Choroid plexus epithelial cell (primary cell): Measurements from ENCODE around the gene EAF1.

ENCODE experiments used
- DNase-seq: peaks from one replicate; pipeline ENCODE4 v3.0.0-alpha.2; 2010; ENCODE audit warnings: low read depth
- H3K4me3 ChIP-seq: 2 replicates; pipeline ENCODE4 v1.5.1; 2011; ENCODE audit warnings: low read depth, mild to moderate bottlenecking, control low read depth, low read length, moderate library complexity
- CTCF ChIP-seq: conservative IDR thresholded peaks from 2 replicates; pipeline ENCODE4 v1.5.1; 2011; ENCODE audit warnings: low read depth, mild to moderate bottlenecking, control low read depth, inconsistent platforms, low read length, moderate library complexity

The EAF1 gene

GRCh38 chr3:15430624-15431023 is 3.2 kb downstream of the EAF1 start:
- no peak for TF ChIP-seq CTCF
- DNase-seq = no peak
- no peak overlapping the region for H3K4me3 ChIP-seq

- DNase-seq = no peak
- TF ChIP-seq CTCF = no peak
- no peak overlapping the region for H3K4me3 ChIP-seq
These were observed 3.9 kb downstream of the EAF1 start for GRCh38 chr3:15431256-15431837.

GRCh38 chr3:15433531-15433930 is 6.1 kb downstream of the EAF1 start:
- DNase-seq = no peak
- no peak for TF ChIP-seq CTCF
- H3K4me3 ChIP-seq = no peak overlapping the region

- H3K4me3 ChIP-seq = no peak overlapping the region
- no peak for TF ChIP-seq CTCF
- no peak for DNase-seq
These were observed 7.4 kb downstream of the EAF1 start for GRCh38 chr3:15434756-15435155.

- no peak overlapping the region for H3K4me3 ChIP-seq
- no peak for DNase-seq
- no peak for TF ChIP-seq CTCF
These were observed 8.8 kb downstream of the EAF1 start for GRCh38 chr3:15436246-15436645.

GRCh38 chr3:15438983-15439382 is 11.6 kb downstream of the EAF1 start:
- DNase-seq = peak; percentile 27
- no peak for TF ChIP-seq CTCF
- H3K4me3 ChIP-seq = no peak overlapping the region

- no peak for DNase-seq
These were observed 12.1 kb downstream of the EAF1 start for GRCh38 chr3:15439476-15439875.

More at GRCh38 chr3:15439476-15439875, 12.1 kb downstream of the EAF1 start:
- no peak overlapping the region for H3K4me3 ChIP-seq
- TF ChIP-seq CTCF = no peak
